ENCODE data around the gene NPRL2.

- TF ChIP-seq CTCF (IDR thresholded peaks at IDR 0.05): no peak
- TF ChIP-seq EP300 (IDR thresholded peaks at IDR 0.05): no peak
- no peak for TF ChIP-seq POLR2A (IDR thresholded peaks at IDR 0.05)
Measured at GRCh38 chr3:50370594-50370993, 20.0 kb upstream of the NPRL2 start.
